Spleen (tissue), 11 donors: ENCODE measurements around the gene USP54. TPM values are rescaled to one million over a fixed set of nuclear protein-coding genes. Genes with fewer than 3 reads are reported as not detected.

Source experiments
- DNase-seq: peaks from one replicate; pipeline ENCODE4 v3.0.0-alpha.2; 2020
- H3K27ac ChIP-seq, 8 donors: fragments of 200-600 bp; sonication (generic) in 7 of 8; 1 replicate in 4 of 8; 2 replicates in 4 of 8; pipeline versions ENCODE4 v1.5.0 to v1.8.0; 2016 to 2021; ENCODE audit warnings: inconsistent platforms in 4 of 8, mild to moderate bottlenecking in 4 of 8, moderate library complexity in 1 of 8
- H3K27me3 ChIP-seq, 7 donors: fragments of 200-600 bp; sonication (generic) in 6 of 7; replicated peaks in 1 of 7; 1 replicate in 4 of 7; 2 replicates in 3 of 7; pipeline versions ENCODE4 v1.5.0 to v1.8.0; 2016 to 2021; ENCODE audit warnings: inconsistent platforms in 3 of 7, mild to moderate bottlenecking in 1 of 7
- H3K36me3 ChIP-seq, 6 donors: fragments of 200-600 bp; sonication (generic) in 5 of 6; 1 replicate in 4 of 6; 2 replicates in 2 of 6; pipeline versions ENCODE4 v1.5.0 to v1.8.0; 2016 to 2021; ENCODE audit warnings: inconsistent platforms in 2 of 6
- H3K4me1 ChIP-seq, 6 donors: fragments of 200-600 bp; sonication (generic) in 5 of 6; 1 replicate in 3 of 6; 2 replicates in 3 of 6; pipeline versions ENCODE4 v1.5.0 to v1.8.0; 2016 to 2021; ENCODE audit warnings: inconsistent platforms in 3 of 6
- H3K4me3 ChIP-seq, 8 donors: fragments of 200-600 bp; sonication (generic) in 7 of 8; 1 replicate in 4 of 8; 2 replicates in 4 of 8; pipeline versions ENCODE4 v1.5.0 to v1.8.0; 2016 to 2021; ENCODE audit warnings: inconsistent platforms in 4 of 8, mild to moderate bottlenecking in 4 of 8, moderate library complexity in 2 of 8
- H3K9me3 ChIP-seq, 8 donors: fragments of 200-600 bp; sonication (generic) in 7 of 8; 1 replicate in 4 of 8; 2 replicates in 4 of 8; pipeline versions ENCODE4 v1.5.0 to v1.8.0; 2016 to 2021; ENCODE audit warnings: inconsistent platforms in 4 of 8
- POLR2A ChIP-seq, 3 donors: fragments of 450-650 bp; IDR thresholded peaks; one replicate each; pipeline ENCODE4 v1.5.1; 2017; ENCODE audit warnings: antibody characterized with exemption in 3 of 3, mild to moderate bottlenecking in 1 of 3
- POLR2AphosphoS5 ChIP-seq, 3 donors: sonication (generic); formaldehyde crosslinking; IDR thresholded peaks; one replicate each; pipeline ENCODE4 v1.5.1; 2017; ENCODE audit warnings: antibody characterized with exemption in 3 of 3
- WGBS, 5 donors: extraction: QIAGEN DNeasy Blood & Tissue Kit in 3 of 5; methylation state at CpG; one replicate each; pipeline versions ENCODE4 v1.1.5 to v1.1.7; 2013 to 2018; 5-methylcytosine and 5-hydroxymethylcytosine counted together
- intact Hi-C: fragments of 100-400 bp; cut with DNase I; formaldehyde crosslinking; loops from one replicate; pipeline ENCODE4 v1.15.0; 2023; ENCODE audit warnings: low total_unique reads
- polyA plus RNA-seq, 3 donors: library from polyadenylated mRNA; stranded (reverse); fragments of 200-250 nt; gene quantifications; one replicate each; pipeline ENCODE4 v1.2.1, GENCODE V29; 2013
- total RNA-seq, 7 donors: library from RNA; depleted of rRNA in 3 of 7; stranded (reverse); fragments of >200 nt in 3 of 7; fragmentation: NEBNext Ultra II Directional in 4 of 7; extraction: Animal tissue kit (Norgen Biotek cat#: 25700) in 4 of 7; gene quantifications; one replicate each; pipeline versions ENCODE4 v1.1.0 to v1.2.1, GENCODE V29; 2016 to 2021
- TF ChIP-seq, protein P1 (sequence below), 11 experiments: fragments of 200-600 bp in 7 of 11; fragments of 450-650 bp in 4 of 11; sonication (generic) in 4 of 11; IDR thresholded peaks in 8 of 11; conservative IDR thresholded peaks in 3 of 11; 1 replicate in 7 of 11; 2 replicates in 4 of 11; pipeline versions ENCODE4 v1.4.0 to v1.8.0; 2016 to 2021; ENCODE audit warnings: antibody characterized with exemption in 11 of 11, inconsistent platforms in 4 of 11, mild to moderate bottlenecking in 1 of 11
- donor health status: healthy with polysubstance abuse.
- donor health status: DM: no; HTN: no; CAD: no; lungs with moderate emphysema.
- donor health status: DM: no; HTN: no; CAD: no.
- donor health status: Bipolar disorder and iron deficiency.
- donor health status: healthy.
- donor health status: DM: no; HTN: no; CAD: no.
- donor health status: DM: yes; HTN: yes; CAD: no.

Gene USP54
- total and polyA plus RNA-seq, 10 donors: 1.1 to 16.8 (median 8.9) TPM

GRCh38 chr10:73522263-73522662 lies 68.9 kb downstream of the USP54 start:
- 92 to 100% (median 97%) methylated on average over 1 of the region's 1 CpG for WGBS, 5 donors
- H3K4me3 ChIP-seq: no peak overlapping the region
- no peak for DNase-seq
- H3K4me1 ChIP-seq: no peaks in the 10 kb centered on the region
- TF ChIP-seq, protein P1, sequence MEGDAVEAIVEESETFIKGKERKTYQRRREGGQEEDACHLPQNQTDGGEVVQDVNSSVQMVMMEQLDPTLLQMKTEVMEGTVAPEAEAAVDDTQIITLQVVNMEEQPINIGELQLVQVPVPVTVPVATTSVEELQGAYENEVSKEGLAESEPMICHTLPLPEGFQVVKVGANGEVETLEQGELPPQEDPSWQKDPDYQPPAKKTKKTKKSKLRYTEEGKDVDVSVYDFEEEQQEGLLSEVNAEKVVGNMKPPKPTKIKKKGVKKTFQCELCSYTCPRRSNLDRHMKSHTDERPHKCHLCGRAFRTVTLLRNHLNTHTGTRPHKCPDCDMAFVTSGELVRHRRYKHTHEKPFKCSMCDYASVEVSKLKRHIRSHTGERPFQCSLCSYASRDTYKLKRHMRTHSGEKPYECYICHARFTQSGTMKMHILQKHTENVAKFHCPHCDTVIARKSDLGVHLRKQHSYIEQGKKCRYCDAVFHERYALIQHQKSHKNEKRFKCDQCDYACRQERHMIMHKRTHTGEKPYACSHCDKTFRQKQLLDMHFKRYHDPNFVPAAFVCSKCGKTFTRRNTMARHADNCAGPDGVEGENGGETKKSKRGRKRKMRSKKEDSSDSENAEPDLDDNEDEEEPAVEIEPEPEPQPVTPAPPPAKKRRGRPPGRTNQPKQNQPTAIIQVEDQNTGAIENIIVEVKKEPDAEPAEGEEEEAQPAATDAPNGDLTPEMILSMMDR (IDR thresholded peaks at IDR 0.05 in 8 of 11, conservative IDR thresholded peaks at IDR 0.05 in 3 of 11): no peak
- TF ChIP-seq POLR2AphosphoS5 (IDR thresholded peaks at IDR 0.05): no peak
- intact Hi-C loops: no loop called here
- no peaks in the 10 kb centered on the region for H3K9me3 ChIP-seq
- no peaks in the 10 kb centered on the region for H3K27me3 ChIP-seq
- H3K36me3 ChIP-seq: peaks cover 0 to 65% (median 3%) of the 10 kb centered on the region in 6 donors
- no peak overlapping the region for H3K27ac ChIP-seq

DNA sequence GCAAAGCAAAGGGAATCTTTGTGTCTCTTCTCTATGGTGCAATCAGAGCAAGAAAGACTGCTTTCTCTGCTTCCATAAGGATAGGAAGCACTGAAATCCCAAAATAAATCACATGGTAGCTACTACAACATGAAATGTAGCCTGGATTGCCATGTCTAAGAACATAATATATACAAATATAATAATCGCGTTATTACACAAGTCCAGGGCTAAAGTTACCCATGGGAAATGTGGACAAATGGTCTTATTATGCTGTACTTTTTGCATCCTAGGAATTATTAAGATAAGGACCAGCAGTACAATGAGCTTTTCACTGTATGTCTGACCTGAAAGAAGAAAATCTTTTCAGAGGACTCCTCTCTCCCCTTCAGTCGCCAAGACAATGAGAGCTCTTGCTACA lies 71.8 kb downstream of the USP54 start:
- intact Hi-C loops: no loop called here
- H3K36me3 ChIP-seq: peaks cover 0 to 55% (median 0%) of the 10 kb centered on the region in 6 donors
- no peaks in the 10 kb centered on the region for H3K9me3 ChIP-seq
- no peak for DNase-seq
- H3K27me3 ChIP-seq: no peaks in the 10 kb centered on the region
- 89 to 98% (median 95%) methylated on average over 3 of the region's 3 CpGs for WGBS, 5 donors
- TF ChIP-seq POLR2A (IDR thresholded peaks at IDR 0.05) (no peak), POLR2AphosphoS5 (IDR thresholded peaks at IDR 0.05) (no peak)
- TF ChIP-seq, protein P1 (IDR thresholded peaks at IDR 0.05 in 8 of 11, conservative IDR thresholded peaks at IDR 0.05 in 3 of 11): no peak
- H3K4me1 ChIP-seq: no peaks in the 10 kb centered on the region
- no peak overlapping the region for H3K4me3 ChIP-seq
- no peak overlapping the region for H3K27ac ChIP-seq

DNA sequence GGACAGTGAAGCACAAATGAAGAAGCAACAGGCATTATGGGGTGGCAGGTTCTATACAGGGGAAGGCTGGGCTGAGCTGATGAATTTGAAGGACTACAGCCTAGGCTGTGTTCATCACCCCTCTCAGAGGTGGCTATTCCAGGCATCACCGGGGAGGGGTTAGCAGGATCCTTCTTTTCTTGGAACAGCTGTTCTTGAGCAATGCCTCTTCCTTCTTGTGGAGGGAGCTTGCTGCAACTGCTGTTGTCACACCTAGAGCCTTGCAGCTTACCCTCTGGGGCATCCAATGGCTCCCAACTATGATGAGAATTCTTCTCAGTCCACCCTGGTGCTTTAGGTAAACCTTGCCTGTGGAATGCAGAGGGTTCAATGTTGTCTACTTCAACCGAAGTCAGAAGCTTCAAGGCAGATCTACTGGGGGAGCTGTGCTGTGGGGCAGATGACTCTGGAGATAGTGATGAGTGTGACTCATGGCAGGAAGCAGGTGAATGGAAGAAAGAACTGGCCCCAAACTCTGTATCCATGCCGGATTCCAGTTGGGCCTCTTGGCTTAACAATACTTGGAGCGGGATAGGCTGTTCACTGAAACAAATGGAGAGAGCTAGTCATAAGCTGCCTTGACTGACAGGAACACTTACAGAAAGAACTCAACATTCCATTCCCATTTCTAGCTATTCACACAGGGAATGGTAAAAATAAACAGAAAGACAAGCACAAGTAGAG lies 73.8 kb downstream of the USP54 start:
- intact Hi-C loops: no loop called here
- Histone ChIP-seq H3K4me3 (no peak overlapping the region), H3K9me3 (no peaks in the 10 kb centered on the region), H3K27ac (no peak overlapping the region), H3K27me3 (no peaks in the 10 kb centered on the region), H3K36me3 (peaks cover 0 to 52% (median 0%) of the 10 kb centered on the region in 6 donors), H3K4me1 (no peaks in the 10 kb centered on the region)
- TF ChIP-seq POLR2AphosphoS5 (IDR thresholded peaks at IDR 0.05): no peak
- no peak for DNase-seq
- 82 to 95% (median 92%) methylated on average over 4 of the region's 4 CpGs for WGBS, 5 donors

DNA sequence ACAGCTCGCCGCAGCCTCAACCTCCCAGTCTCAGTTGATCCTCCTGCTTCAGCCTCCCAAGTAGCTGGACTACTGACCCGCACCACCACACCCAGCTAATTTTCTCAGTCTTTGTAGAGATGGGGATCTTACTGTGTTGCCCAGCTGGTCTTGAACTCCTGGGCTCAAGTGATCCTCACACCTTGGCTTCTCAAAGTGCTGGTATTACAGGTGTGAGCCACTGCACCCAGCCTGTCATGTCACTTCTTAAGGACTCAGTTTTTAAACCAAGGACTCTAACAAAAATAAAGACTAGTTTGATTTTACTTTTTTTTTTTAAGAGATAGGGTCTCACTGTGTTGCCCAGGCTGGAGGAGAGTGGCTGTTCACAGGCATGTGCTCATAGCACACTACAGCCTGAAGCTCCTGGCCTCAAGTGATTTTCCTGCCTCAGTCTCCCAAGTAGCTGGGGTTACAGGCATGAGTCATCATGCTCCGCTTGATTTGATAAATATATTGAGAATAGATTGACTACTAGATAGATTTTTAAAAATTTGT lies 78.9 kb downstream of the USP54 start:
- peaks cover 0 to 14% (median 0%) of the 10 kb centered on the region in 6 donors for H3K36me3 ChIP-seq
- intact Hi-C loops: no loop called here
- no peaks in the 10 kb centered on the region for H3K4me1 ChIP-seq
- no peak overlapping the region for H3K4me3 ChIP-seq
- H3K27me3 ChIP-seq: no peaks in the 10 kb centered on the region
- no peak overlapping the region for H3K27ac ChIP-seq
- no peaks in the 10 kb centered on the region for H3K9me3 ChIP-seq
- no peak for TF ChIP-seq POLR2AphosphoS5 (IDR thresholded peaks at IDR 0.05)
- no peak for TF ChIP-seq POLR2A (IDR thresholded peaks at IDR 0.05)
- TF ChIP-seq, protein P1 (IDR thresholded peaks at IDR 0.05 in 8 of 11, conservative IDR thresholded peaks at IDR 0.05 in 3 of 11): no peak
- WGBS, 5 donors: 95 to 99% (median 97%) methylated on average over 4 of the region's 4 CpGs
- DNase-seq: no peak
